ENCODE results near the gene CCDC60. TPM values are rescaled to one million over a fixed set of nuclear protein-coding genes. Genes with fewer than 3 reads are reported as not detected.

Gene CCDC60
- total RNA-seq, 1 donor, result not detected

- H3K4me3 ChIP-seq (ENCODE audit: low read depth, low read length), result no peak overlapping the region
- DNase-seq (ENCODE audit: low read depth), result no peak
- TF ChIP-seq CTCF (IDR thresholded peaks at IDR 0.05; ENCODE audit: insufficient read depth, low read length), result no peak
These were observed 125.0 kb downstream of the CCDC60 start for GRCh38 chr12:119459481-119459880.

GRCh38 chr12:119460876-119461275 lies 126.3 kb downstream of the CCDC60 start:
- TF ChIP-seq CTCF (IDR thresholded peaks at IDR 0.05; ENCODE audit: insufficient read depth, low read length), result no peak
- no peak overlapping the region for H3K4me3 ChIP-seq (ENCODE audit: low read depth, low read length)
- no peak for DNase-seq (ENCODE audit: low read depth)

- TF ChIP-seq CTCF (IDR thresholded peaks at IDR 0.05; ENCODE audit: insufficient read depth, low read length), result no peak
- H3K4me3 ChIP-seq (ENCODE audit: low read depth, low read length), result no peak overlapping the region
- no peak for DNase-seq (ENCODE audit: low read depth)
These were observed 127.2 kb downstream of the CCDC60 start for GRCh38 chr12:119461636-119462214.

- no peak overlapping the region for H3K4me3 ChIP-seq (ENCODE audit: low read depth, low read length)
- no peak for DNase-seq (ENCODE audit: low read depth)
- no peak for TF ChIP-seq CTCF (IDR thresholded peaks at IDR 0.05; ENCODE audit: insufficient read depth, low read length)
These were observed 128.8 kb downstream of the CCDC60 start for GRCh38 chr12:119463211-119463926.

- H3K4me3 ChIP-seq (ENCODE audit: low read depth, low read length), result no peak overlapping the region
- DNase-seq (ENCODE audit: low read depth), result no peak
- TF ChIP-seq CTCF (IDR thresholded peaks at IDR 0.05; ENCODE audit: insufficient read depth, low read length), result no peak
These were observed 133.8 kb downstream of the CCDC60 start for GRCh38 chr12:119468296-119468695.

GRCh38 chr12:119475650-119476049 lies 141.1 kb downstream of the CCDC60 start:
- DNase-seq (ENCODE audit: low read depth), result no peak
- no peak for TF ChIP-seq CTCF (IDR thresholded peaks at IDR 0.05; ENCODE audit: insufficient read depth, low read length)

More at GRCh38 chr12:119475650-119476049, 141.1 kb downstream of the CCDC60 start:
- H3K4me3 ChIP-seq (ENCODE audit: low read depth, low read length), result no peak overlapping the region
